ENCODE results near the gene MRPL41.
A peak's percentile ranks its signal among the peaks of the same experiment; 100 is the strongest.
"Not testable (repeated sequence)": the region's sequence is repeated elsewhere in the genome, so short reads cannot be mapped to it uniquely, and the experiment has no call there.

The MRPL41 gene

GRCh38 chr9:137588311-137588710 lies 36.6 kb downstream of the MRPL41 start:
- DNase-seq = no peak

- no peak for DNase-seq
These were observed 37.2 kb downstream of the MRPL41 start for GRCh38 chr9:137588891-137589290.

- no peak for DNase-seq
These were observed 37.9 kb downstream of the MRPL41 start for GRCh38 chr9:137589441-137590122.

GRCh38 chr9:137590123-137590468 lies 38.4 kb downstream of the MRPL41 start:
- no peak for DNase-seq

- peak; percentile 85 for DNase-seq
These were observed 39.0 kb downstream of the MRPL41 start, which contains the start of gene ZMYND19 for GRCh38 chr9:137590469-137591383. Gene ZMYND19, minus strand, starts transcription at chr9:137590512. Its CDS starts 249 bp downstream, at chr9:137590263.

GRCh38 chr9:137592767-137593166 lies 41.1 kb downstream of the MRPL41 start:
- DNase-seq = no peak

GRCh38 chr9:137593176-137593575 lies 41.5 kb downstream of the MRPL41 start:
- DNase-seq = peak; percentile 32

- not testable (repeated sequence) for DNase-seq
These were observed 44.9 kb downstream of the MRPL41 start for GRCh38 chr9:137596577-137596976.

GRCh38 chr9:137598943-137599342 lies 47.3 kb downstream of the MRPL41 start:
- DNase-seq = no peak
